ENCODE results near the gene SNU13.
"Not testable (repeated sequence)": the region's sequence is repeated elsewhere in the genome, so short reads cannot be mapped to it uniquely, and the experiment has no call there.

SNU13 gene

DNA sequence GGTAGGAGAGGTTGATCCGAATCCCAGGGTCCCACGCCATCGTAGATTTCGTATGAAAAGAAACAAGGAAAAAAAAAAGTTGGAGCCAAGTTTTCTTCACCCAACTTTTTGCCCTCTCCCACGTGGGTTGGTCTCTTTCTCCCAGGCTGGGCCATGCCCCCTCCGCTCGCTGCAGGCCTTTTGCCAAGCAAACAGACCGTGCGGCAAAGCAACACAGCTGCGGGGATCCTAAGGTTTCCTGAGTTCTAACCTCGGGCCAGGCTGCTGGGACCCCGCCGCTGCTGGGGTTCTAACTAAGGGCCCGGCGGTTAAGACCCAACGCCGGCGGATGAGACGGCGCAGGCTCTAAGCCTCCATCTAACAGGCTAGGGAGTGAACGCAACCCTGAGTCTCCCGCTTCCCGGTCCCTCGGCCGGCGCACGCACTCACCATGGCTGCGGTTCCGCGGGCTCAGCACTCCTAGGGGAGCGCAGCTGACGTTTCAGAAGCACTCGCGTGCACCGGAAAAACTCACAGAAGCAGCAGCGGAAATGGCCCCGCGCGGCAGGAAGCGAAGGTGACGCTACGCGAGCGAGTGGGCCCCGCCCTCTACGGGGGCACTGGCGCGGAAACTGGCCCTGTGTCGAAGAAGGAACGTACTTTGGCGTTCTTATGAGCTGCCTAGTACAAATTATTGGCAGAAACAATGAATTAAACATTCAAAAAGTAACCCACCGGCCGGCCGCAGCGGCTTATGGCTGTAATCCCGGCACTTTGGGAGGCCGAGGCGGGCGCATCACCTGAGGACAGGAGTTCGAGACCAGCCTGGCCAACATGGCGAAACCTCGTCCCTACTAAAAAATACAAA lies at the start of gene SNU13:
Gene SNU13 (minus strand): TSS at position 503 of the 847 bp plus-strand sequence. CDS start 71 bp downstream, at position 432.
- DNase-seq, result peak; percentile 95 to 97 (median 96)

DNA sequence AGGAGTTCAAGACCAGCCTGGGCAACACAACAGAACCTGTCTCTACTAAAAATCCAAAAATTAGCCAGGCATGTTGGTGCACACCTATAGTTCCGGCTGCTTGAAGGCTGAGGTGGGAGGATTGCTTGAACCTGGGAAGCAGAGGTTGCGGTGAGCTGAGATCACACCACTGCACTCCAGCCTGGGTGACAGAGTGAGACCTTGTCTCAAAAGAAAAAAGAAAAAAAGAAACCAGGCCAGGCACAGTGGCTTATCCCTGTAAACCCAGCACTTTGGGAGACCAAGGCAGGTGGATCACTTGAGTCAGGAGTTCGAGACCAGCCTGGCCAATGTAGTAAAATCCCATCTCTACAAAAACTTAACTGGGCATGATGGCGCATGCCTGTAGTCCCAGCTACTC lies 44.6 kb upstream of the SNU13 start:
- DNase-seq, result not testable (repeated sequence)

GRCh38 chr22:41732096-41732772 lies 43.6 kb upstream of the SNU13 start:
- no peak for DNase-seq

DNA sequence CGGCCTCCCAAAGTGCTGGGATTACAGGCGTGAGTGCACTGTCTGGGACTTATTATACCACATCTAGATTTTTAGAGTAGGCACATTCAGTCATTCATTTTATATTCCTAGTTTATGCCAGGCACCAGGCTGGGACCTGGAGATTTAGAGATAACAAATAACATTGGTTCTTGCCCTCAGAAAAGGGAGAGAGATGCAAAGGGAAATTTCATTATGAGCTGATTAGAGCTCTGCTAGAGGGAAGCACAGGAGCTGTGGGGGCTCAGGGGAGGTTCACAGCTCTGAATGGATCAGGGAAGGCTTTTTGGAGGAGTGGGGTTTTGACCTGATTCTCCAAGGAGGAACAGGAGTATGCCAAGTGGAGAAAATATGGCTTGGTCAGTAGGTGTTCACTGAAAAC lies 42.9 kb upstream of the SNU13 start:
- no peak for DNase-seq

DNA sequence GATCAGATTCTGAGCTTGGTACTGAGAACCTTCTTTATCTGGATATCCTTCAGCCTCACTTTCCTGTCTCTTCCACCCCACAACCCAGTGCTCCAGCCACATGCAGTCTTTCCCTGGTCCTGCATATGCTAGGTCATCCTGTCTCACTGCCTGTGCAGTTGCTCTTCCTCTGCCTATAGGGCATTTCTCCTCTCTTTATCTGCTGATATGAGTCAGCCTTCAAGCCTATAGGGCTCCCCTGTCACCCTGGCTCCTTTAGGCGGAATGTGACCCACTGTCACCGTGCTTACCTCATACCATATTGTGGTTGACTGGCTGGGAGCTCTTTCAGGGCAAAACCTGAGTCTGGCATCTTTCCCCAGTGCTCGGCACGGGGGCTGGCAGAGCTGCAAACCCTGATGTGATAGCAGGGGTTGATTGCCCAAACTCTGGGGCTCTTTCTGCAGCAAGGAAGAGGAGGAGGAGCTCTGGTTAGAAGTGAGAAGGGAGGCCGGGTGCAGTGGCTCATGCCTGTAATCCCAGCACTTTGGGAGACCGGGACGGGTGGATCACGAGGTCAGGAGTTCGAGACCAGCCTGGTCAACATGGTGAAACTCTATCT lies 36.9 kb upstream of the SNU13 start:
- peak in 2 of 3 donors; percentile 5 to 23 for DNase-seq

- DNase-seq, result no peak
Measured at GRCh38 chr22:41722496-41722895, 33.8 kb upstream of the SNU13 start.

DNA sequence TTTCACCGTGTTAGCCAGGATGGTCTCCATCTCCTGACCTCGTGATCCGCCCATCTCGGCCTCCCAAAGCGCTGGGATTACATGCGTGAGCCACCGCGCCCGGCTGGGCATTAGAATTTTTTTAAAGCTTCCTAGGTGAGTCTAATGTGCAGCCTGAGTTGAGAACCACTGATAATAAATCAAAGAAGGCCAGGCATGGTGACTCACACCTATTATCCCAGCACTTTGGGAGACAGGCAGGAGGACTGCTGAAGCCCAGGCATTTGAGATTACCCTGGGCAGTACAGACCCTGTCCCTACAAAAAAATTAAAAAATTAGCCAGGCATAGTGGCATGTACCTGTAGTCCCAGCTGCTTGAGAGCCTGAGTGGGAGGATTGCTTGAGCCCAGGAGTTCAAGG lies 24.3 kb upstream of the SNU13 start:
- no peak for DNase-seq

DNA sequence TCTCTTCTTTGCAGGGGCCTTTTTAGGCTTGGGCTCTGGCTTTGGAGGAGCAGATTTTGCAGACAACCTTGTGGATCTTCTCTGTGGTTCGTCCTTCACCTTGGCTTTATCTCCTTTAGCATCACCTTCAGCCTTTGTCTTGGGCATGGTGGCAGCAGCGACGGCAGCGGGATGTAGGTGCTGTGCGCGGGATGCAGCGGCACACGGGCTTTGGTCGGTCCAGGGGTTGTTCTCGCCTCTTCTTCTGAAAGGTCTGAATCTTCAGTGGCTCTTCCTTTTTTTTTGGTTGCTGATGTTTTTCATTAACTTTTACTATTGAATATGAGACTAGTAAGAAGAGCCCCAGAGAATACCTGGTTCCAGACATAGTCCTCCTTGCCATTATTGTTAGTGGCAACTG lies 20.7 kb upstream of the SNU13 start:
- no peak for DNase-seq

DNA sequence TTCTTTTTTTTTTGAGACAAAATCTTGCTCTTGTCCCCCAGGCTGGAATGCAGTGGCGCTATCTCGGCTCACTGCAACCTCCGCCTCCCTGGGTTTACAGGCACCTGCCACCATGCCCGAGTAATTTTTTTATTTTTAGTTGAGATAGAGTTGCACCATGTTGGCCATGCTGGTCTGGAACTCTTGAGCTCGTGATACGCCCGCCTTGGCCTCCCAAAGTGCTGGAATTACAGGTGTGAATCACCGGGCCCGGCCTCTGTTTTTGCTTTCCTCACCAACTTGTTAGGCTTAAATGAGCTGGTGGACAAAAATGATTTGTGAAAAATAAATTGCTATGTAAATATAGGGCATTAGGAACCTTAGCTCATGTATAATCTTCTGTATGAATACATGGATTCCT lies 14.1 kb upstream of the SNU13 start:
- DNase-seq, result no peak

DNA sequence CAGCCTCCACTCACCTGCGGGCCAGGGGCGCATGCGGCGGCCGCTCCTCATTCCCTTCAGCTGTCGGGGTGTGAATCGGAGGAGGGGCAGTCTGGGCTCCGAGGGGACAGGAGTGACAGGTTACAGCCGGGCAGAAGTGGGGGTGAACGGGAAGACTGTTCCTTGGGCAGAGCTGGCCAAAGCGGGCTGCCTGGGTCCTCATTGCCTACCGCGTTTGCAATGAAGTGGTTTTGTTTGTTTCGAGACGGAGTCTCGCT lies 11.4 kb upstream of the SNU13 start:
- no peak for DNase-seq

DNA sequence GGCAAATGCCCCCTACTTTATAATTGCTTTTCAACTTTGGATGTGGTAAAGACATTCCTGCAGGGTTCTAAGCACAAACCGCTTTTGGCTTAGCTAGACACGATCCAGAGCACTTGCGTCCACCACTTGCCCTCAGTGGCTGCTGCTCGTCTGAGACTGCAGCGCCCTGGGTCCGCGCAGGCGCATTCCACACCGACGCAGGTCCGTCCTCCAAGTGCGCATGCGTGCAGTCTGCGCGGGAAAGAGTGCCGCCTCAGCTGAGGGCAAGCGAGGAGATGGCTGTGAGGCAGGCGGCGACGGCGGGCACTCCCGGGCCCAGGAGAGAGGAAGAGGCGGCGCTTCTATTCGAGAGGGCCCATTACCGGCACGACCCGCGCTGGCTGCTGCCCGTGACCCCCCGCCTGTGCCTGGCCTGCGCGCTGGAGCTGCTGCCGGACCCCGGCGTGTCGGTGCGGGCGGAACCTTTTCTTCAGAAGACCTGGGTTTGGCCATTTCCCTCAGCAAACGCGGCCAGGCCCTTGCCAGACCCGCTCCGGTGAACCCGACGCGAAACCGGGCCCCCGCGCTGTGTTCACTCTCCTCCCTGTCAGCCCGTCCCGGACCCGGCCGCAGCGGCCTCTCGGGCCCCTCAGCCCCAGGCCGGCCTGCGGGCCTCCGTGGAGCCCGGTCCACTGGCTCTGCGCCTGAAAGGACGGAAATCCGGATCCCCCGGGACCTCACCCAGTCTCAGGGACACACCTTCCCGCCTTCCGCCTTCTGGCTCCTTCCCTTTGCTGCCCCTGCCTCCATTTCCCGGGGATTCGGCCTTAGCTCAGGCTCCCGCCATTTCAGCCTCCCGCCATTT lies 10.8 kb upstream of the SNU13 start, which contains the start of gene MEI1:
Gene MEI1 (plus strand): TSS at position 240 of the 844 bp plus-strand sequence. CDS start 36 bp downstream, at position 276.
- DNase-seq, result peak; percentile 85 to 94 (median 91)

DNA sequence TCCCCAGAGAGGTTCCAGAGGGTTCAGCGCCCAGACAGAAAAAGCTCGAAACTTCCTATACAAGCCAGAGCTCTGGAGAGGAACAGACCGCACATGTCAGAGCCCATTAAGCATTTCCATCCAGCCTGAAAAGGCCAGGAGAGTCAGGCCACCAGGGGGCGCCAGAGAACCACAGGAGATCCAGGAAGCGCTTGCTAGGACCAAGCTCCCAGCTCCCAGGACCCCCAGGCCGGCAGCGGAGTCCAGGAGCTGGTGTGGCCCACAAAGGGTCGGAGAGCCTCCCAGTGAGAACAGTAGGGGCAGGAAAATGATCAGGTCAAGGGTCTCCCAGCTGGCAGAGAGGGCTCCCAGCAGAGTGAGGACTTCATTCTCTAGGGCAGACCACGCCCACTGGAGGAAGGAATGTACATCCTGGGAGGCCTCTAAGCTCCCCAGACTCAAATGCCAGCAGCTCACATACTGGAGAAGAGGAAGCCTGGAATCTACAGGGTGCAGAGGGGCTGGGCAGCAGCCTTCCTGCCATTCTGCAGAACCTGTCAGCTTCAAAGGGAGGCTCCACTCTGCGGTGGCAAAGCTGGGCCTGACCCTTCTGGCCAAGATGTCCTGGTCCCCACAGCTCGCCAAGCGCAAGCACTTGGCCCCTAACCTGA lies 8.6 kb upstream of the SNU13 start:
- DNase-seq, result peak; percentile 89 to 96 (median 93)

GRCh38 chr22:41696703-41697102 lies 8.0 kb upstream of the SNU13 start:
- DNase-seq, result no peak

GRCh38 chr22:41695211-41695610 lies 6.5 kb upstream of the SNU13 start:
- DNase-seq, result no peak

DNA sequence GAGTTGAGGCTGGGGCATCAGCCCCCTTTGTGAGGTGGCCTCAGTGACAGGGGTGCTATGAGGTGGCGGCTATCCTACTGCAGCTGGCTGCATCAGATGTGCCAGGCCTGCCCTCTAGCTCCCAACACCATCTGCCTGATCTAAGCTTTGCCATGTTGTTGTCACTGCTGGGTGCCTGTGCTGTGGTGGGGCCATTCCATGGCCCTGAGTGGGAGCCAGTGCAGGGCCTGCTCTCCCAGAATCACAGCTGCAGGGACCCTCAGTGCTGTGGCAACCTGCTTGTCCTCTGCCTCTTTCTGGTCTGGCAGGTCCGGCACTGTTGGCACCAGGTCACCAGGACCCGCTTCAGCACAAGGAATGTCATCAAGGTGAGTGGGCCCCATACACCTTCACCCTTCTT lies 1.8 kb upstream of the SNU13 start:
- DNase-seq, result no peak

DNA sequence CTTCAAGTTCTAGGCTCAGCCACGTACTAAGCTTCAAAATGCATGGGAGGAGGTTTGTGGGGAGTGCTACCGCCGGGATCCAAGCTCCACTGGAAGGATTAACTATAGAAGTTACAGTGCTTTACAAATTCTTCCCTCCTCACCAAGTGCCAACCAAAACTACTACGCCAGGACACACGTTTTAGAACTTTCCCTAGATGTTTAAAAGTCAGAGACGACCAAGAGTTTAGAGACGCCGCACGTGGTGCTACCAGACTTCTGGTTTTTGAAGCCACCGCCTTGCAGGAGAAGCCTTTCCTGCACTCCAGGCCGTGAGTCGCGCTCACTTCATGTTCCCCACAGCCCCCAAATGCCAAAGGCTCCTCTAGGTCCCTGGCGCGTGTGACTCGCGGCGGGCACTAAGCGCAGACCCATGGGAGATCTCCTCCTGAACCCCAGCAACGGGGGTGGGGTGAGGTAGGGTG lies 734 bp downstream of the SNU13 start:
- DNase-seq, result peak; percentile 31 to 61 (median 56)

- not testable (repeated sequence) for DNase-seq
Measured at GRCh38 chr22:41686890-41687289, 1.8 kb downstream of the SNU13 start.

- no peak for DNase-seq
Measured at GRCh38 chr22:41684194-41684593, 4.5 kb downstream of the SNU13 start.

GRCh38 chr22:41683616-41684015 lies 5.1 kb downstream of the SNU13 start:
- DNase-seq, result no peak

- no peak for DNase-seq
Measured at GRCh38 chr22:41683052-41683451, 5.6 kb downstream of the SNU13 start.

- peak; percentile 86 to 89 (median 87) for DNase-seq
Measured at GRCh38 chr22:41682033-41682807, 6.4 kb downstream of the SNU13 start.

Data from suppressor macrophage treated with lipopolysaccharide for 1 hour (primary cell).